ENCODE results near the gene FAM111A.

FAM111A gene

GRCh38 chr11:59178402-59178801 lies 35.7 kb downstream of the FAM111A start:
- no peak for DNase-seq

GRCh38 chr11:59179121-59179520 lies 36.5 kb downstream of the FAM111A start:
- no peak for DNase-seq

- peak in 18 of 58 donors; percentile 13 to 63 (median 26) for DNase-seq
Observed at GRCh38 chr11:59180168-59180776, 37.6 kb downstream of the FAM111A start.

- peak in 3 of 58 donors; percentile 5 to 19 (median 9) for DNase-seq
Observed at GRCh38 chr11:59180907-59181306, 38.3 kb downstream of the FAM111A start.

- DNase-seq = no peak
Observed at GRCh38 chr11:59181746-59182456, 39.2 kb downstream of the FAM111A start.

- no peak for DNase-seq
Observed at GRCh38 chr11:59182457-59183151, 39.9 kb downstream of the FAM111A start.

GRCh38 chr11:59183771-59184170 lies 41.1 kb downstream of the FAM111A start:
- no peak for DNase-seq

- no peak for DNase-seq
Observed at GRCh38 chr11:59184691-59185339, 42.2 kb downstream of the FAM111A start.

GRCh38 chr11:59185386-59185945 lies 42.8 kb downstream of the FAM111A start:
- no peak for DNase-seq

GRCh38 chr11:59186130-59186594 lies 43.5 kb downstream of the FAM111A start:
- DNase-seq = peak in 13 of 58 donors; percentile 10 to 41 (median 20)

- no peak for DNase-seq
Observed at GRCh38 chr11:59187035-59187434, 44.4 kb downstream of the FAM111A start.

GRCh38 chr11:59187587-59187986 lies 44.9 kb downstream of the FAM111A start:
- DNase-seq = peak in 5 of 58 donors; percentile 13 to 32 (median 14)

- no peak for DNase-seq
Observed at GRCh38 chr11:59188954-59189353, 46.3 kb downstream of the FAM111A start.

- DNase-seq = peak in 1 of 58 donors; percentile 25
Observed at GRCh38 chr11:59189986-59190385, 47.3 kb downstream of the FAM111A start.

GRCh38 chr11:59191095-59191494 lies 48.4 kb downstream of the FAM111A start:
- DNase-seq = no peak

GRCh38 chr11:59191890-59192289 lies 49.2 kb downstream of the FAM111A start:
- no peak for DNase-seq

GRCh38 chr11:59192446-59193020 lies 49.9 kb downstream of the FAM111A start:
- no peak for DNase-seq

- peak in 7 of 58 donors; percentile 11 to 50 (median 14) for DNase-seq
Observed at GRCh38 chr11:59193587-59194130, 51.0 kb downstream of the FAM111A start.

- no peak for DNase-seq
Observed at GRCh38 chr11:59195586-59195985, 52.9 kb downstream of the FAM111A start.

- no peak for DNase-seq
Observed at GRCh38 chr11:59196777-59197176, 54.1 kb downstream of the FAM111A start.

GRCh38 chr11:59197991-59198390 lies 55.3 kb downstream of the FAM111A start:
- peak in 55 of 58 donors; percentile 19 to 87 (median 66) for DNase-seq
